Trophoblast cell (in vitro differentiated cells and primary cell): ENCODE measurements around the gene DDX41.
A peak's percentile ranks its signal among the peaks of the same experiment; 100 is the strongest.

ENCODE experiments used
- DNase-seq, 2 donors: peaks; one replicate each; pipeline ENCODE4 v3.0.0-alpha.2; 2016
- H2AFZ ChIP-seq: 2 replicates; pipeline ENCODE4 v1.6.1; 2013; ENCODE audit warnings: low read length, moderate library complexity, mild to moderate bottlenecking; ENCODE audit not compliant: insufficient read depth, poor library complexity
- H2AK5ac ChIP-seq: 2 replicates; pipeline ENCODE4 v1.6.1; 2013; ENCODE audit warnings: mild to moderate bottlenecking, low read length
- H2BK120ac ChIP-seq: 2 replicates; pipeline ENCODE4 v1.6.1; 2013; ENCODE audit warnings: low read length, mild to moderate bottlenecking, moderate library complexity; ENCODE audit not compliant: insufficient read depth, poor library complexity
- H2BK12ac ChIP-seq: 2 replicates; pipeline ENCODE4 v1.6.1; 2013; ENCODE audit warnings: mild to moderate bottlenecking, low read length, moderate library complexity
- H2BK5ac ChIP-seq: 2 replicates; pipeline ENCODE4 v1.6.1; 2013; ENCODE audit warnings: low read length, low read depth, moderate library complexity, mild to moderate bottlenecking; ENCODE audit not compliant: poor library complexity
- H3K14ac ChIP-seq: 2 replicates; pipeline ENCODE4 v1.6.1; 2013; ENCODE audit warnings: mild to moderate bottlenecking, low read length
- H3K18ac ChIP-seq: 2 replicates; pipeline ENCODE4 v1.6.1; 2013; ENCODE audit warnings: mild to moderate bottlenecking, low read length
- H3K23ac ChIP-seq: 2 replicates; pipeline ENCODE4 v1.6.1; 2013; ENCODE audit warnings: low read length
- H3K27ac ChIP-seq: 2 replicates; pipeline ENCODE4 v1.5.1; 2013; ENCODE audit warnings: low read depth, mild to moderate bottlenecking, inconsistent platforms, low read length, moderate library complexity
- H3K27me3 ChIP-seq: 2 replicates; pipeline ENCODE4 v1.6.1; 2013; ENCODE audit warnings: inconsistent platforms, mild to moderate bottlenecking, low read length, moderate library complexity; ENCODE audit not compliant: insufficient read depth
- H3K36me3 ChIP-seq, 2 experiments: 1 replicate in 1 of 2; 2 replicates in 1 of 2; pipeline ENCODE4 v1.6.1; 2013; ENCODE audit warnings: low read length in 2 of 2, mild to moderate bottlenecking in 2 of 2, moderate library complexity in 1 of 2; ENCODE audit not compliant: insufficient read depth in 2 of 2, control insufficient read depth in 1 of 2
- H3K4ac ChIP-seq: 2 replicates; pipeline ENCODE4 v1.6.1; 2013; ENCODE audit warnings: low read depth, mild to moderate bottlenecking, low read length, moderate library complexity
- H3K4me1 ChIP-seq, 2 experiments: 1 replicate in 1 of 2; 2 replicates in 1 of 2; pipeline ENCODE4 v1.6.1; 2013; ENCODE audit warnings: low read length in 2 of 2, mild to moderate bottlenecking in 2 of 2, moderate library complexity in 1 of 2; ENCODE audit not compliant: insufficient read depth in 2 of 2, control insufficient read depth in 1 of 2
- H3K4me2 ChIP-seq: 2 replicates; pipeline ENCODE4 v1.6.1; 2013; ENCODE audit warnings: inconsistent platforms, mild to moderate bottlenecking, low read length, moderate library complexity
- H3K4me3 ChIP-seq: 2 replicates; pipeline ENCODE4 v1.5.1; 2013; ENCODE audit warnings: mild to moderate bottlenecking, low read depth, low read length, inconsistent platforms
- H3K79me1 ChIP-seq: one replicate; pipeline ENCODE4 v1.6.1; 2013; ENCODE audit warnings: low read length
- H3K79me2 ChIP-seq: 2 replicates; pipeline ENCODE4 v1.6.1; 2013; ENCODE audit warnings: low read length, mild to moderate bottlenecking; ENCODE audit not compliant: control insufficient read depth, insufficient read depth, poor library complexity
- H3K9ac ChIP-seq: 2 replicates; pipeline ENCODE4 v1.6.1; 2013; ENCODE audit warnings: mild to moderate bottlenecking, low read length
- H3K9me3 ChIP-seq: 2 replicates; pipeline ENCODE4 v1.6.1; 2013; ENCODE audit warnings: low read depth, mild to moderate bottlenecking, control low read depth, inconsistent platforms, low read length; ENCODE audit not compliant: insufficient read depth
- H4K12ac ChIP-seq: 2 replicates; pipeline ENCODE4 v1.6.1; 2013; ENCODE audit warnings: low read depth, mild to moderate bottlenecking, low read length, moderate library complexity
- H4K8ac ChIP-seq: 2 replicates; pipeline ENCODE4 v1.6.1; 2013; ENCODE audit warnings: low read depth, mild to moderate bottlenecking, low read length, moderate library complexity
- H4K91ac ChIP-seq: one replicate; pipeline ENCODE4 v1.6.1; 2013; ENCODE audit warnings: low read depth, mild to moderate bottlenecking, low read length, moderate library complexity
- WGBS: extraction: QIAGEN DNeasy Blood & Tissue Kit; methylation state at CpG from one replicate; pipeline ENCODE4 v1.1.7; 2013; ENCODE audit warnings: missing lambda C conversion rate; ENCODE audit not compliant: insufficient read length, insufficient coverage; ENCODE audit errors: extremely low coverage; 5-methylcytosine and 5-hydroxymethylcytosine counted together

The DDX41 gene

DNA sequence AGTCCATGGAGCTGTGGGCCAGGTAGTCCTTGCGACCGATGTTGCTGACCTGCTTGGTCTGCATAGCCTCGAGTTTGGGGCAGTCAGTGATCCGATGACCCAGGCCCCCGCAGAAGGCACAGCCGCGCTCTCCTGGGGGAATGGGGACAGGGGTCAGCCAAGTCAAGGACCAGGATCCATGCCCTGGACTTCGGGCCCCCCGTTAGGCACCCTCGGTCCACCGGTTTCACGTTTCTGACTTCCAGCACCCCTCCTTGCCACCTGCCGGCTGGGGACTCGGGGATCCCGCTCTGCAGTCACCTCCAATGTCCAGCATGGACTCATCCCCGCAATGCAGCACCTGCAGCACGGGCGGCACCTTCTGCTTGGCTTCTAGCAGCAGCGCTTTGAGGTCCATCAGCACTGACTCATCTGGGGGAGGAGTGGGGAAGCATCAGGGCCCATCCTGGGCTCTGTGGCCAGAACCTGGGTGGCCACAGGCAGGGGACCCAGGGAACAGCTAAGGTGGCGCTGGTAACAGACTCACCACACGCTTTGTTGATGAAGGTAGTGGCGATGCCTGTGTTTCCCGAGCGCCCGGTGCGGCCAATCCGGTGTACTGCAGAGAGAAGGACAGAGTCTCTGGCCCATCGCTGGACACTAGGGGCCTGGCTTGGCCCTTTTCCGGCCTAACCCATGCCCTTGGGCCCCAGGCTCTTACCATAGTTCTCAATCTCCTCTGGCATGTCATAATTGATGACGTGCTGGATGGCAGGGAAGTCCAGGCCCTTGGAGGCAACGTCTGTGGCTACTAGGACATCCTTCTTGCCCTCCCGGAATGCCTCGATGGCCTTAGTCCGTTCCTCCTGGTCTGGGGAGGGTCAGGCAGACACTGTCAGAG, 4.7 kb downstream of the DDX41 start:
- no CpG with 5 or more reads among the region's 34 CpGs for WGBS
- H3K4ac ChIP-seq: no peak overlapping the region
- H4K8ac ChIP-seq: no peak overlapping the region
- peaks cover 3% of the 10 kb centered on the region for H3K79me1 ChIP-seq
- H2AK5ac ChIP-seq: no peak overlapping the region
- no peak overlapping the region for H3K4me2 ChIP-seq
- no peak overlapping the region for H3K23ac ChIP-seq
- H3K36me3 ChIP-seq: peaks cover 58 to 67% of the 10 kb centered on the region in 2 experiments
- no peak overlapping the region for H2AFZ ChIP-seq
- H3K9ac ChIP-seq: no peak overlapping the region
- no peak overlapping the region for H4K91ac ChIP-seq
- H3K27ac ChIP-seq: no peak overlapping the region
- H3K4me3 ChIP-seq: no peak overlapping the region
- no peak overlapping the region for H2BK5ac ChIP-seq
- H3K27me3 ChIP-seq: no peaks in the 10 kb centered on the region
- no peaks in the 10 kb centered on the region for H3K9me3 ChIP-seq
- no peak overlapping the region for H3K18ac ChIP-seq
- peaks cover 4 to 6% of the 10 kb centered on the region in 2 experiments for H3K4me1 ChIP-seq
- no peak overlapping the region for H3K14ac ChIP-seq
- no peak for DNase-seq
- H4K12ac ChIP-seq: no peak overlapping the region
- H2BK12ac ChIP-seq: no peak overlapping the region
- H3K79me2 ChIP-seq: peaks cover 2% of the 10 kb centered on the region
- H2BK120ac ChIP-seq: no peak overlapping the region

DNA sequence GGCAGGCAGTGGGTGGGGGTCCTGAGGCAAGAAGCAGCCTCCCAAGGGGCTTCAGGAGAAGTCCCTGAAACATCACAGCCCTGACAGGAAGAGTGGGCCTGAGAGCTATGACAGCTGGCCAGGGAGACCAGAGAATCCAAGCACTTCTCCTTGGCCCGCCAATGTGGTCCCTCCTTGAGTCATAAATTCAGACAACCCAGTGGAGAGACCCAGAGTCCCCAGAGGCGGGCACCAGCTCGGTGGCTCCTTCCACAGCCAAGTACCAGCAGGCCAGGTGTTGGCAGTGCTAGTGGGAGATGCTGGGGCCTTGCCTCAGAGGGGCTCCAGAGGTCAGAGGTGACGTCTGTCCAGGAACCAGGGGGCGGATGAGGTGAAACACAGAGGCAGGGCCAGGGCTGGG, 5.6 kb downstream of the DDX41 start:
- no peak overlapping the region for H2AFZ ChIP-seq
- H3K4ac ChIP-seq: no peak overlapping the region
- H3K4me2 ChIP-seq: no peak overlapping the region
- no peaks in the 10 kb centered on the region for H3K79me2 ChIP-seq
- peaks cover 3 to 4% of the 10 kb centered on the region in 2 experiments for H3K4me1 ChIP-seq
- no peak overlapping the region for H4K91ac ChIP-seq
- no peak overlapping the region for H2BK120ac ChIP-seq
- no peak overlapping the region for H3K9ac ChIP-seq
- peaks cover 58 to 67% of the 10 kb centered on the region in 2 experiments for H3K36me3 ChIP-seq
- no peaks in the 10 kb centered on the region for H3K79me1 ChIP-seq
- no peak overlapping the region for H3K14ac ChIP-seq
- no peak overlapping the region for H2BK5ac ChIP-seq
- H4K12ac ChIP-seq: no peak overlapping the region
- H4K8ac ChIP-seq: no peak overlapping the region
- no peak overlapping the region for H2AK5ac ChIP-seq
- no peak overlapping the region for H3K4me3 ChIP-seq
- H3K27me3 ChIP-seq: no peaks in the 10 kb centered on the region
- no CpG with 5 or more reads among the region's 5 CpGs for WGBS
- H3K27ac ChIP-seq: no peak overlapping the region
- DNase-seq: no peak
- no peak overlapping the region for H2BK12ac ChIP-seq
- no peak overlapping the region for H3K18ac ChIP-seq
- no peaks in the 10 kb centered on the region for H3K9me3 ChIP-seq
- no peak overlapping the region for H3K23ac ChIP-seq

DNA sequence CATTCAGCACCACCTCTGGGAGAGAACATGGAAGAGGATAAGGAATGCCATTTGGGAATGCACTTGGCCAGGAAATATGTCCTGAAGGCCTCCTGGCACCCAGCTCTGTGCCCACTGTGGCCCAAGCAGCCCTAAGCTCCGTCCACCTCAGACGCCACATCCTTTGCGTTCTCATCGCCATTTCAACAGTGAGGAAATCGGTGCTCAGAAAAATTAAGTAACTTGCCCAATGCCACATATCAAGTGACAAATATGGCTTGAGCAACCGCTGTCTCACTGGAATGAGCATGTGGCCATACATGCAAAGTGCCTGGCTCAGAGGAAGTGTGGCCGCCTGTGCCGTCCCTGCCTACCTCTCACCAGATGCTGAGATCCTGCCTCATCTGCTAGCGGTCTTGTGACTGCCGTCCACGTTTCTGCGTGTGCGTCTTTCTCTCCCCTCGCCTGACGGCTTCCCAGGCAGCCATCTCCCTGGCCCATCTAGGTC, 6.2 kb downstream of the DDX41 start:
- no peak overlapping the region for H2BK12ac ChIP-seq

DNA sequence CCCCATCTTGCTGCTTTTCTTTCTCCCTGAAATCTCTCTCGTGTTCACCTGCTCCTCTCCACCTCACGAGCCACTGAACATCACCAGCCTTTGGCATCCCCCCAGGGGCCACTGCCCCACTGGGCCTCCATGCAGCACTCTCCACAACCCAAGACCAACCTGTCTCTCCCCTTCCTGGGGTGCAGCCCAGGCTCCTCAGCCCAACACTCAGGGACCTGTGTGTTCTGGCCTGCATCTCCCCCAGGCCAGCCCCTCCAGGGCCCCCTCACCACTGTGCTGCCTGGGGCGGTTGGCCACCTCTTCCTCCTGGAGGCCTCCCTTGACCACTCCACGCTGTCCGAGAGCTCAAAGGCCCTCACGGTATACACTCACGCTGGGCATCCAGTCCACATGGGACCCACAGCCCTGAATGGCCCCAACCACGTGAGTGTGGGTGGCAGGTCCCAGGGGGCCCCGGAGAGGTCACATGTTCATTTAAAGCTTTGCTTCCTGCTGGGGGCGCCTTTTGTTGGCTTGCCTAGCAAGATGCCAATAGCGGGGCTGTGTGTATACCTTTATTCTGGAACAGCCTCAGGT, 6.7 kb downstream of the DDX41 start:
- Histone ChIP-seq H3K14ac (no peak overlapping the region), H2BK120ac (no peak overlapping the region)

More for the DNA sequence above, 6.2 kb downstream of the DDX41 start:
- Histone ChIP-seq H3K23ac (no peak overlapping the region), H4K8ac (no peak overlapping the region), H3K9me3 (no peaks in the 10 kb centered on the region), H3K9ac (no peak overlapping the region), H4K91ac (no peak overlapping the region), H3K14ac (no peak overlapping the region), H3K18ac (no peak overlapping the region), H3K4me2 (no peak overlapping the region), H2BK120ac (no peak overlapping the region), H3K4ac (no peak overlapping the region), H3K27ac (no peak overlapping the region), H3K4me1 (no peaks in the 10 kb centered on the region), H2BK5ac (no peak overlapping the region), H3K36me3 (peaks cover 56 to 64% of the 10 kb centered on the region in 2 experiments), H3K4me3 (no peak overlapping the region), H3K79me2 (no peaks in the 10 kb centered on the region), H3K79me1 (no peaks in the 10 kb centered on the region), H2AK5ac (no peak overlapping the region), H4K12ac (no peak overlapping the region), H3K27me3 (no peaks in the 10 kb centered on the region), H2AFZ (no peak overlapping the region)
- no CpG with 5 or more reads among the region's 15 CpGs for WGBS
- DNase-seq: peak; percentile 49 to 52

More for the DNA sequence above, 6.7 kb downstream of the DDX41 start:
- Histone ChIP-seq H3K79me2 (no peaks in the 10 kb centered on the region), H3K4me3 (no peak overlapping the region), H2AK5ac (no peak overlapping the region), H2BK5ac (no peak overlapping the region), H4K12ac (no peak overlapping the region), H3K4me1 (no peaks in the 10 kb centered on the region), H3K4ac (no peak overlapping the region), H2BK12ac (no peak overlapping the region), H4K91ac (no peak overlapping the region), H3K36me3 (peaks cover 50 to 60% of the 10 kb centered on the region in 2 experiments), H2AFZ (no peak overlapping the region), H4K8ac (no peak overlapping the region), H3K27ac (no peak overlapping the region), H3K23ac (no peak overlapping the region), H3K9me3 (no peaks in the 10 kb centered on the region), H3K4me2 (no peak overlapping the region), H3K9ac (no peak overlapping the region), H3K27me3 (no peaks in the 10 kb centered on the region), H3K79me1 (no peaks in the 10 kb centered on the region), H3K18ac (no peak overlapping the region)
- no CpG with 5 or more reads among the region's 11 CpGs for WGBS
- DNase-seq: no peak
